H9 (cell line): ENCODE results near the gene CDC37L1. TPM values are rescaled to one million over a fixed set of nuclear protein-coding genes. Genes with fewer than 3 reads are reported as not detected.

Source experiments
- DNase-seq: peaks from one replicate; pipeline ENCODE4 v3.0.0-alpha.2; 2017
- H2AFZ ChIP-seq: one replicate; pipeline ENCODE4 v1.6.1; 2013; ENCODE audit warnings: mild to moderate bottlenecking, low read length, control low read depth, moderate library complexity
- H2AK5ac ChIP-seq: 2 replicates; pipeline ENCODE4 v1.6.1; 2013; ENCODE audit warnings: low read length, control low read depth, mixed read lengths; ENCODE audit not compliant: insufficient read length
- H2BK120ac ChIP-seq: one replicate; pipeline ENCODE4 v1.6.1; 2013; ENCODE audit warnings: low read depth, mild to moderate bottlenecking, low read length, control low read depth, inconsistent platforms; ENCODE audit not compliant: poor library complexity, severe bottlenecking
- H2BK12ac ChIP-seq: 2 replicates; pipeline ENCODE4 v1.6.1; 2013; ENCODE audit warnings: low read length, control low read depth, mixed read lengths, low read depth; ENCODE audit not compliant: insufficient read length
- H2BK15ac ChIP-seq: 2 replicates; pipeline ENCODE4 v1.6.1; 2013; ENCODE audit warnings: low read depth, low read length, control low read depth
- H2BK20ac ChIP-seq: one replicate; pipeline ENCODE4 v1.6.1; 2013; ENCODE audit warnings: low read depth, mild to moderate bottlenecking, low read length, control low read depth, inconsistent platforms; ENCODE audit not compliant: poor library complexity, severe bottlenecking
- H2BK5ac ChIP-seq: 2 replicates; pipeline ENCODE4 v1.6.1; 2013; ENCODE audit warnings: low read length, control low read depth, mixed read lengths; ENCODE audit not compliant: insufficient read length
- H3K14ac ChIP-seq: 2 replicates; pipeline ENCODE4 v1.6.1; 2013; ENCODE audit warnings: low read length, control low read depth; ENCODE audit not compliant: insufficient read depth
- H3K18ac ChIP-seq: 2 replicates; pipeline ENCODE4 v1.6.1; 2013; ENCODE audit warnings: low read depth, mild to moderate bottlenecking, mixed read lengths, low read length, control low read depth; ENCODE audit not compliant: insufficient read length
- H3K23ac ChIP-seq: 2 replicates; pipeline ENCODE4 v1.6.1; 2013; ENCODE audit warnings: low read length, control low read depth, mixed read lengths, low read depth; ENCODE audit not compliant: insufficient read length
- H3K23me2 ChIP-seq: 2 replicates; pipeline ENCODE4 v1.6.1; 2013; ENCODE audit warnings: low read depth, mild to moderate bottlenecking, mixed read lengths, low read length, control low read depth; ENCODE audit not compliant: insufficient read length, poor library complexity, severe bottlenecking
- H3K27ac ChIP-seq: 2 replicates; pipeline ENCODE4 v1.5.1; 2013; ENCODE audit warnings: low read length, control low read depth, mixed read lengths, low read depth; ENCODE audit not compliant: insufficient read length
- H3K27me3 ChIP-seq: 2 replicates; pipeline ENCODE4 v1.6.1; 2013; ENCODE audit warnings: low read length, control low read depth, inconsistent platforms; ENCODE audit not compliant: insufficient read depth
- H3K4ac ChIP-seq: 2 replicates; pipeline ENCODE4 v1.6.1; 2013; ENCODE audit warnings: low read depth, mild to moderate bottlenecking, control low read depth, inconsistent platforms, low read length, moderate library complexity
- H3K4me1 ChIP-seq: 2 replicates; pipeline ENCODE4 v1.6.1; 2013; ENCODE audit warnings: low read length, control low read depth, inconsistent platforms; ENCODE audit not compliant: insufficient read depth
- H3K4me2 ChIP-seq: 2 replicates; pipeline ENCODE4 v1.6.1; 2013; ENCODE audit warnings: low read length, control low read depth, mixed read lengths; ENCODE audit not compliant: insufficient read length, insufficient read depth
- H3K56ac ChIP-seq: 2 replicates; pipeline ENCODE4 v1.6.1; 2013; ENCODE audit warnings: low read depth, mild to moderate bottlenecking, mixed read lengths, low read length, control low read depth; ENCODE audit not compliant: insufficient read length
- H3K79me1 ChIP-seq: 2 replicates; pipeline ENCODE4 v1.6.1; 2013; ENCODE audit warnings: low read depth, mild to moderate bottlenecking, moderate library complexity, low read length, control low read depth, inconsistent platforms; ENCODE audit not compliant: insufficient read depth, poor library complexity, severe bottlenecking
- H3K79me2 ChIP-seq: 2 replicates; pipeline ENCODE4 v1.6.1; 2013; ENCODE audit warnings: low read length, control low read depth, inconsistent platforms; ENCODE audit not compliant: insufficient read depth
- H3K9ac ChIP-seq: 2 replicates; pipeline ENCODE4 v1.6.1; 2013; ENCODE audit warnings: low read length, control low read depth, mixed read lengths; ENCODE audit not compliant: insufficient read length; ENCODE audit errors: extremely low read depth
- H3K9me3 ChIP-seq: one replicate; pipeline ENCODE4 v1.6.1; 2013; ENCODE audit warnings: low read depth, low read length, inconsistent platforms; ENCODE audit not compliant: control insufficient read depth
- H3T11ph ChIP-seq: one replicate; pipeline ENCODE4 v1.6.1; 2013; ENCODE audit warnings: mild to moderate bottlenecking, low read length, control low read depth, inconsistent platforms
- H4K20me1 ChIP-seq: one replicate; pipeline ENCODE4 v1.6.1; 2013; ENCODE audit not compliant: control insufficient read depth, insufficient read length, insufficient read depth
- H4K5ac ChIP-seq: 2 replicates; pipeline ENCODE4 v1.6.1; 2013; ENCODE audit warnings: low read depth, mild to moderate bottlenecking, mixed read lengths, low read length, control low read depth; ENCODE audit not compliant: insufficient read length
- H4K8ac ChIP-seq: replicated peaks from 2 replicates; pipeline ENCODE4 v1.6.1; 2013; ENCODE audit warnings: low read length, control low read depth, mixed read lengths, low read depth; ENCODE audit not compliant: insufficient read length
- H4K91ac ChIP-seq: 2 replicates; pipeline ENCODE4 v1.6.1; 2013; ENCODE audit warnings: low read depth, mild to moderate bottlenecking, moderate library complexity, mixed read lengths, low read length, control low read depth; ENCODE audit not compliant: insufficient read length
- H3K27ac Mint-ChIP-seq, 3 experiments: 2 replicates in 2 of 3; 3 replicates in 1 of 3; pipeline ENCODE4 v1.8.0; 2020 to 2021; ENCODE audit warnings: mixed read lengths in 3 of 3, mild to moderate bottlenecking in 1 of 3, moderate library complexity in 1 of 3
- H3K27me3 Mint-ChIP-seq: 2 replicates; pipeline ENCODE4 v1.8.0; 2021; ENCODE audit warnings: low read depth, mild to moderate bottlenecking, moderate library complexity, mixed read lengths
- H3K36me3 Mint-ChIP-seq, 3 experiments: 2 replicates in 2 of 3; 3 replicates in 1 of 3; pipeline ENCODE4 v1.8.0; 2020 to 2021; ENCODE audit warnings: low read depth in 3 of 3, mixed read lengths in 3 of 3; ENCODE audit not compliant: insufficient read depth in 1 of 3
- H3K4me1 Mint-ChIP-seq, 2 experiments: 2 replicates each; pipeline ENCODE4 v1.8.0; 2020; ENCODE audit warnings: mixed read lengths in 2 of 2
- H3K4me3 Mint-ChIP-seq, 2 experiments: 2 replicates in 1 of 2; 3 replicates in 1 of 2; pipeline ENCODE4 v1.8.0; 2020 to 2021; ENCODE audit warnings: mild to moderate bottlenecking in 2 of 2, mixed read lengths in 2 of 2, moderate library complexity in 1 of 2
- H3K9me3 Mint-ChIP-seq, 2 experiments: 2 replicates in 1 of 2; 3 replicates in 1 of 2; pipeline ENCODE4 v1.8.0; 2020; ENCODE audit warnings: mild to moderate bottlenecking in 2 of 2, mixed read lengths in 2 of 2, moderate library complexity in 1 of 2
- WGBS: extraction: QIAGEN DNeasy Blood & Tissue Kit; methylation state at CpG from one replicate; pipeline ENCODE4 v1.1.7; 2013; ENCODE audit warnings: missing lambda C conversion rate, low lambda C conversion rate, mixed read lengths; ENCODE audit not compliant: insufficient read length; ENCODE audit errors: extremely low coverage; 5-methylcytosine and 5-hydroxymethylcytosine counted together
- total RNA-seq: library from RNA; stranded (reverse); gene quantifications from 2 replicates; pipeline ENCODE4 v1.2.1, GENCODE V29; 2021
- TF ChIP-seq, protein P1 (sequence below): fragments of 200-600 bp; sonication (generic); conservative IDR thresholded peaks from 3 replicates; pipeline ENCODE4 v1.8.0; 2021; ENCODE audit warnings: antibody characterized with exemption, mild to moderate bottlenecking

Gene CDC37L1
- total RNA-seq, 1 experiment from 2014 or later: 17.6 TPM

DNA sequence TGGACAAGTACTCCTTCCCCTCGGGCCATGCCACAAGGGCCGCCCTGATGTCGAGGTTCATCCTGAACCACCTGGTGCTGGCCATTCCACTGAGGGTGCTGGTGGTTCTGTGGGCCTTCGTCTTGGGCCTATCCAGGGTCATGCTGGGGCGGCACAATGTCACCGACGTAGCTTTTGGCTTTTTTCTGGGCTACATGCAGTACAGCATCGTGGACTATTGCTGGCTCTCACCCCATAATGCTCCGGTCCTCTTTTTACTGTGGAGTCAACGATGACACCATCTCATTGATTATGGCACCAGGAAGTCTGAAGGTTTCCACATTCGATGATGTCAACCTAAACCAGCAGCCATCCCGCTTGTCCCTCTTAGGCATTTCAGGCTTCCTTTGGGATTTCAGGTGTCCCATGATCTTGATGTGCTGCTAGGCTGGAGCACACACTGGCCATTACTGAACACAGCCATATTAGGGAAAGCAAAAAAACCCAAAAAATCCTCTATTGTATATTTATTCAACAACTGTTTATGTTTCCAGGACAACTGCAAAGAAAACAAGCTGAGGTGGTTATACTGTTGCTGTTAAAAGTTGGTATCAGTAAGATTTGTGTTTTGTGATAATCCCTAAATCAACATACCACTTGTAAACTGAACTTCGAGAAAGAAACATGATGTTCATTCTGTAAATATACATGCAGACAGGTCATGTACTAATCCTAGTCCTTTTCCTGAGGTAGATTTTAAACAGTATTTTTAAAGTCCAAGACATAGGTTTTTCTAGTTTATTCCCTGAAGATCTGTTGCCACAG, 16.2 kb upstream of the CDC37L1 start:
- no peak overlapping the region for H3K56ac ChIP-seq
- peak overlapping the region; percentile 56 for H3K18ac ChIP-seq
- H3K9ac ChIP-seq: peak overlapping the region; percentile 12
- H3K23ac ChIP-seq: no peak overlapping the region
- H4K20me1 ChIP-seq: peaks cover 3% of the 10 kb centered on the region
- H2BK15ac ChIP-seq: no peak overlapping the region
- peak overlapping the region; percentile 80 to 89 for H3K4me3 Mint-ChIP-seq
- WGBS: no CpG with 5 or more reads among the region's 13 CpGs
- no peak overlapping the region for H3T11ph ChIP-seq
- no peak overlapping the region for H4K91ac ChIP-seq
- peaks cover 2% of the 10 kb centered on the region in 2 experiments; a peak in 2 of 5 replicates for H3K9me3 Mint-ChIP-seq
- H2AFZ ChIP-seq: no peak overlapping the region
- H3K9me3 ChIP-seq: no peaks in the 10 kb centered on the region
- peaks cover 53 to 54% of the 10 kb centered on the region in 2 experiments for H3K4me1 Mint-ChIP-seq
- TF ChIP-seq, protein P1, sequence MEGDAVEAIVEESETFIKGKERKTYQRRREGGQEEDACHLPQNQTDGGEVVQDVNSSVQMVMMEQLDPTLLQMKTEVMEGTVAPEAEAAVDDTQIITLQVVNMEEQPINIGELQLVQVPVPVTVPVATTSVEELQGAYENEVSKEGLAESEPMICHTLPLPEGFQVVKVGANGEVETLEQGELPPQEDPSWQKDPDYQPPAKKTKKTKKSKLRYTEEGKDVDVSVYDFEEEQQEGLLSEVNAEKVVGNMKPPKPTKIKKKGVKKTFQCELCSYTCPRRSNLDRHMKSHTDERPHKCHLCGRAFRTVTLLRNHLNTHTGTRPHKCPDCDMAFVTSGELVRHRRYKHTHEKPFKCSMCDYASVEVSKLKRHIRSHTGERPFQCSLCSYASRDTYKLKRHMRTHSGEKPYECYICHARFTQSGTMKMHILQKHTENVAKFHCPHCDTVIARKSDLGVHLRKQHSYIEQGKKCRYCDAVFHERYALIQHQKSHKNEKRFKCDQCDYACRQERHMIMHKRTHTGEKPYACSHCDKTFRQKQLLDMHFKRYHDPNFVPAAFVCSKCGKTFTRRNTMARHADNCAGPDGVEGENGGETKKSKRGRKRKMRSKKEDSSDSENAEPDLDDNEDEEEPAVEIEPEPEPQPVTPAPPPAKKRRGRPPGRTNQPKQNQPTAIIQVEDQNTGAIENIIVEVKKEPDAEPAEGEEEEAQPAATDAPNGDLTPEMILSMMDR: no peak
- no peaks in the 10 kb centered on the region for H3K79me1 ChIP-seq
- H2BK5ac ChIP-seq: no peak overlapping the region
- no peak overlapping the region for H2BK20ac ChIP-seq
- H3K23me2 ChIP-seq: peaks cover 4% of the 10 kb centered on the region
- H3K79me2 ChIP-seq: no peaks in the 10 kb centered on the region; the same call in 1 of the 2 replicates
- H3K27ac Mint-ChIP-seq: peak overlapping the region in 2 of 3 experiments; percentile 10 to 73; a peak in 3 of 7 replicates
- no peak for DNase-seq
- no peak overlapping the region for H2AK5ac ChIP-seq
- H2BK120ac ChIP-seq: no peak overlapping the region
- H3K4me1 ChIP-seq: peaks cover 11% of the 10 kb centered on the region
- H3K4ac ChIP-seq: no peak overlapping the region
- H3K27me3 Mint-ChIP-seq: peaks cover 5% of the 10 kb centered on the region; the same call in 1 of the 2 replicates
- H3K36me3 Mint-ChIP-seq: peaks cover 0 to 5% (median 0%) of the 10 kb centered on the region in 3 experiments; a peak in 2 of 7 replicates
- no peak overlapping the region for H4K8ac ChIP-seq
- no peak overlapping the region for H4K5ac ChIP-seq
- H3K27ac ChIP-seq: no peak overlapping the region
- peak overlapping the region; percentile 62 for H3K14ac ChIP-seq
- peak overlapping the region; percentile 46 for H3K4me2 ChIP-seq
- H2BK12ac ChIP-seq: no peak overlapping the region
- H3K27me3 ChIP-seq: no peaks in the 10 kb centered on the region
